ENCODE results near the gene KSR1.

- TF ChIP-seq CTBP1 (IDR thresholded peaks at IDR 0.05; ENCODE audit: borderline replicate concordance) (no peak), ZNF384 (IDR thresholded peaks at IDR 0.05) (no peak), SP1 (IDR thresholded peaks at IDR 0.05) (no peak)
These were observed 35.9 kb upstream of the KSR1 start for GRCh38 chr17:27420211-27420950.
